GM18951 (cell line): ENCODE results near the gene PTAFR.
"Not testable (repeated sequence)": the region's sequence is repeated elsewhere in the genome, so short reads cannot be mapped to it uniquely, and the experiment has no call there.

Source experiments
- POLR2A ChIP-seq: IDR thresholded peaks from 4 replicates; pipeline ENCODE4 v1.6.1; 2011; ENCODE audit warnings: mild to moderate bottlenecking; ENCODE audit not compliant: insufficient read length, insufficient read depth; ENCODE audit errors: extremely low read depth
- in situ Hi-C: fragments of 300-500 bp; cut with MboI; formaldehyde crosslinking; loops from one replicate; pipeline ENCODE4 v1.12.0; 2022; ENCODE audit warnings: low sequenced_read_pairs, mixed read lengths, inconsistent platforms; ENCODE audit not compliant: unreplicated experiment

Gene PTAFR

DNA sequence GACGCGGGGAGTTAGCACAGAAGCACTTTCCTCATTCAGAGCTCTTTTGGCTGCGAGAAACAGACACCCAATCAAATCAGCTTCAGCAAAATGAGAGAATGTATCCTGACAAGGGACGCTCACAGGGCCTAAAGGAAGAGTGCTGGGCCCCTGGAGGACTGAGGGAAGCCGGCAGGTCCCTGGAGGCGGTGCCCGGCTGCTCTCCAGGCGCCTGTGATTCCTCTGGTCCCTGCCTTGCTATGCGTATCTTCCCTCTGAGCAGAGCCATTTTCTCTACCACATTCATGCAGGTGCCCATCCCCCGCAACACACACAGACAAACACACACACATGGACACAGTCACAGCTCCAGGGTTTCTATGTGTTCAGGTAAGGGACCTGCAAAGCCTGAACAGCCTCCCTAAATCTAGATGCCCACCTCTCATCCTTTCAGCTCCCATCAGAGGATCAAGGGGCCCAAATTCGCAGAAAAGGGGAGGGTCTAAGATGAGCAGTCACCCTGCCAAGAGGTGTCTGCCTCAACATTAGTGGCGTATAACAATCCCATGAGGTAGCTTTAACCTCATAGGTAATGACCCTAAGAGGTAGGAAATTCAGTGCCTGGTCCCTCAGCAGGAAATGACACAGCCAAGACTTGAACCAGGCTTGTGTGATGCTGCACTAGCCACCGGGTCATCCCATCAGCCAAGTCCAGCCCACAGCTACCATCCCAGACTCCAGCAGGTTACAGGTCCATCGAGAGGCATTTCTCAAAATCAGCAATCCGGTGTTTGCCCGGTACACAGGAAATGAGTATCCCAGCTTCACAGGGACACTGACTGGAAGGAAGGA lies 29.0 kb downstream of the PTAFR start:
- in situ Hi-C loops, result no loop called here
- no peak for TF ChIP-seq POLR2A

- no peak for TF ChIP-seq POLR2A
Measured at GRCh38 chr1:28145728-28146127, 30.8 kb downstream of the PTAFR start.

GRCh38 chr1:28144203-28145135 lies 32.0 kb downstream of the PTAFR start:
- TF ChIP-seq POLR2A, result no peak
- in situ Hi-C loops, result no loop called here

More at GRCh38 chr1:28145728-28146127, 30.8 kb downstream of the PTAFR start:
- in situ Hi-C loops, result no loop called here

DNA sequence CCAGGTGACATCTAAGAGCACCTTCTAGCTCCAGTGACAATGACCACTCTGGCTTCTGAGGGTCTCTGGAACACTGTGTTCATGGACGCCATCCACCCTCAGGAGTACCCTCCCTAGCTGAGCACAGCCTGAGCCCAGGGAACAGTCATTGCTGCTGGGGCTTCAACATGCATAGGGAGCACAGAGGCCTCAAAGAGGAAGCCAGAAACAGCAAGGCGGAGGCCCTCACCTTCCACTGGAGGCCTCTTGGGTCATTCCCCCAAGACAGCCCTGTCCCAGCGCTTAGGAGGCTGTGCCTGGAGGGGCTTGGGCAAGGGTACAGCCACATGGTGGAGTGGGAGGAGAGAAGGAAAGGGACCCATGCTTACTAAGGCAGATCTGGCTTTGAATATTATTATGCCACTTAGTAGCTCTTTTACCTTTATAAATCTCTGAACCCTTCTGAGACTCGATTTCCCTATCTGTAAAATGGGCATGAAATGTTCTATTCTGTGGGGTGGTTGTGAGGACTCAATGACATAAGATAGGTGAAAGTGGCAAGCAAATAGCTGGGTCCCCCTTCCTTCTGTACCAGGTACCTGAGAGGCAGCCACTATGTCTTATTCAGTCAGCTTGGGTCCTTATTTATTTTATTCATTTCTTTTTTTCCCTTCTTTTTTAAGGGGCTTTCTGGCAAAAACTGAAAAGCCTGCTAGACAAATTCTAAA lies 32.8 kb downstream of the PTAFR start:
- TF ChIP-seq POLR2A, result no peak
- in situ Hi-C loops, result no loop called here

GRCh38 chr1:28141685-28142084 lies 34.8 kb downstream of the PTAFR start:
- TF ChIP-seq POLR2A, result no peak

DNA sequence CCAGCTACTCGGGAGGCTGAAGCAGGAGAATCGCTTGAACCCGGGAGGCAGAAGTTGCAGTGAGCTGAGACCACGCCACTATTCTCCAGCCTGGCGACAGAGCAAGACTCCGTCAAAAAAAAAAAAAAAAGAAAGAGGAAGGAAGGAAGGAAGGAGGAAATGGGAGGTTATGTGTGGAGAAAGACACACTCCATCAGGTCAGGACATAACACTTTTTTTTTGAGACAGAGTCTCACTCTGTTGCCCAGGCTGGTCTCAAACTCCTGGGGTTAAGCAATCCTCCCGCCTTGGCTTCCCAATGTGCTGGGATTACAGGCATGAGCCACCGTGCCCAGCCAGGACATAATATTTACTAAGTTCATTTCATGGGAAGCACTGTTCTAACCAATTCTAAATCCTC lies 36.6 kb downstream of the PTAFR start:
- in situ Hi-C loops, result not testable (repeated sequence)

More at GRCh38 chr1:28141685-28142084, 34.8 kb downstream of the PTAFR start:
- in situ Hi-C loops, result no loop called here

GRCh38 chr1:28139025-28139712 lies 37.3 kb downstream of the PTAFR start:
- in situ Hi-C loops, result no loop called here
- TF ChIP-seq POLR2A, result no peak

DNA sequence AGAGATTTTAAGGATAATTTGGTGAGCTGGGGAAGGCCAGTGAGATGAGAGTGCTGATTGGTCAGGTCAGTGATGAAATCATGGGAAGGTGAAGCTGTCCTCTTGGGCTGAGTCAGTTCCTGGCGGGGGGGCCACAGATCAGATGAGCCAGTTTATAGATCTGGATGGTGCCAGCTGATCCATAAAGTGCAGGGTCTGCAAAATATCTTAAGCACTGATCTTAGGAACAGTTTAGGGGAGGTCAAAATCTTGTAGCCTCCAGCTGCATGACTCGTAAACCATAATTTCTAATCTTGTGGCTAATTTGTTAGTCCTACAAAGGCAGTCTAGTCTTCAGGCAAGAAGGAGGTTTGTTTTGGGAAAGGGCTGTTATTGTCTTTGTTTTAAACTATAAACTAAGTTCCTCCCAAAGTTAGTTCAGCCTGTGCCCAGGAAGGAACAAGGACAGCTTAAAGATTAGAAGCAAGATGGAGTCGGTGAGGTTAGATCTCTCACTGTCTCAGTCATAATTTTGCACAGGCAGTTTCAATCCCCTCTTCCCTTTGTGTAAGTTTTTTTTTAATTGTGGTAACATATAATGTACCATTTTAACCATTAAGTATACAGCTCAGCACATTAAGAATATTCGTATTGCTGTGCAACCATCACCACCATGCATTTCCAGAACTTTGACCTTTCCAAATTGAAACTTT lies 39.4 kb downstream of the PTAFR start:
- TF ChIP-seq POLR2A, result no peak
- in situ Hi-C loops, result no loop called here

DNA sequence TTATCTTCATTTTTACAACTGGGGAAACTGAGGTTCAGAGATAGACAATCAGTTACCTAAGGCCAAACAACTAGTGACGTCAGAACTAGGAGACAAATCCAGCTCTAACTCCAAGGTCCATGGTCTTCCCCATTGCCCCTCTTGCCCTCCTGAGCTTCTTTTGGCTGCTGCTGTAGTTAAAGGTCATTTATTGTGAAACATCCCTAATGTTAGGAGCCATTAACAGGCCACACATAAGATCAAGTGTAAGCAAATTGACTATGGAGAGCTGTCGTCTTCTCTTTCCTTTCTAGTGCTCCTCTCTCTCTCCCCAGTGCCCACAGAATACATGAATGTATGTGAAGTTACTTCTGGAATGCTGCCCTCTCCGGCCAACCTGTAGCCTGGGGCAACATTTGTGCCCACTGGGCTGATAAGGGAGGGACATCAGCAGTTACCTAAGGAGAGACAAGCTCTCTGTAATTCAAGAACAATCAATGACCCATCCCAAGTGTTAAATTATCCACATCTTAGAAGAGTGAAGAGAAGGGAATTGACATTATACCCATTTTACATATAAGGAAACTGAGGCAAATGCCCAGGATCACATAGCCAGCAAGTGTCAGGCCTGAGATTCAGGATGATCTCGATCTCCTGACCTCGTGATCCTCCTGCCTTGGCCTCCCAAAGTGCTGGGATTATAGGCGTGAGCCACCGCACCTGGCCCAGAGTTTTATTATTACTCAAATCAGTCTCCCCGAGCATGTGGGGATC lies 40.1 kb downstream of the PTAFR start:
- in situ Hi-C loops, result no loop called here
- TF ChIP-seq POLR2A, result no peak

- in situ Hi-C loops, result no loop called here
- no peak for TF ChIP-seq POLR2A
Measured at GRCh38 chr1:28135371-28136168, 40.9 kb downstream of the PTAFR start.

DNA sequence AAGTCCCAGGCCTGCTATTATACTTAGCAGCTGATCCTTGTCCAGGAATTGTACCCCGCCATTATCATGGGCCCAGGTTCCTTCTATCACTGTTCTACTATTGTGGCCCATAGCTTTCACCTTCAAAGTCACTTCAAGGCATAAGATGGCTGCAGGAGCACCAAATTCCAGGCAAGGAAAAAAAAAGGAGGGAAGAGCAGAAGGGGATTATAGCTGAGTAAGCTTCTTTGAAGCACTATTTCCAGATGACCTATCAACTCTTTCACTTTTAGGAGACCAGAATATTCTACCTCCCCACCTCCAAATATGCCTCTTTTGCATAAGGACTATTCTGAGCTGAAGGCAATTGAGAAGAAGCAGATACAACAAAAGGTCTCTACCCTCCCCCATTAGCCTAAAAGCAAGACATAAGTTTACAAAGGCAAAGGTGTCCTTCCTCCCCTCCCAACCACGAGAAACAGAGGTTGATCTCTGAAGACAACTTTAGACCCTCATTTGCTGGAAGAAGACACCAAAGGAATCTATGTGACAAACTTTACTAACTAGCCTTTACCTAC lies 41.8 kb downstream of the PTAFR start:
- no peak for TF ChIP-seq POLR2A
- in situ Hi-C loops, result no loop called here
